Ovary (tissue), 9 donors: ENCODE data around the gene OIP5. TPM values are rescaled to one million over a fixed set of nuclear protein-coding genes. Genes with fewer than 3 reads are reported as not detected.

Experiments used
- DNase-seq, 5 donors: peaks; one replicate each; pipeline ENCODE4 v3.0.0-alpha.2; 2019 to 2020
- H3K27ac ChIP-seq, 2 donors: fragments of 200-600 bp; one replicate each; pipeline versions ENCODE4 v1.5.1 to v1.8.0; 2019 to 2022
- H3K27me3 ChIP-seq: fragments of 200-600 bp; one replicate; pipeline ENCODE4 v1.8.0; 2022
- H3K36me3 ChIP-seq: fragments of 200-600 bp; sonication (generic); one replicate; pipeline ENCODE4 v1.5.1; 2019
- H3K4me1 ChIP-seq: one replicate; pipeline ENCODE4 v1.8.1; 2013; ENCODE audit warnings: mild to moderate bottlenecking, moderate library complexity; ENCODE audit not compliant: insufficient read depth
- H3K4me3 ChIP-seq: fragments of 200-600 bp; sonication (generic); one replicate; pipeline ENCODE4 v1.5.1; 2017
- H3K9me3 ChIP-seq, 2 donors: fragments of 200-600 bp in 1 of 2; sonication (generic) in 1 of 2; one replicate each; pipeline versions ENCODE4 v1.5.1 to v1.8.1; 2013 to 2019; ENCODE audit warnings: mild to moderate bottlenecking in 1 of 2, moderate library complexity in 1 of 2
- CTCF ChIP-seq, 3 donors: fragments of 450-650 bp in 2 of 3; fragments of 200-600 bp in 1 of 3; IDR thresholded peaks; one replicate each; pipeline versions ENCODE4 v1.5.1 to v1.8.0; 2016 to 2022; ENCODE audit warnings: antibody characterized with exemption in 3 of 3, mild to moderate bottlenecking in 1 of 3
- EP300 ChIP-seq: sonication (generic); formaldehyde crosslinking; IDR thresholded peaks from one replicate; pipeline ENCODE4 v1.6.1; 2017; ENCODE audit warnings: antibody characterized with exemption
- POLR2A ChIP-seq: fragments of 450-650 bp; IDR thresholded peaks from one replicate; pipeline ENCODE4 v1.6.1; 2017; ENCODE audit warnings: antibody characterized with exemption, mild to moderate bottlenecking, moderate library complexity
- WGBS, 3 donors: extraction: QIAGEN DNeasy Blood & Tissue Kit in 1 of 3; methylation state at CpG; one replicate each; pipeline versions ENCODE4 v1.1.5 to v1.1.7; 2013 to 2017; 5-methylcytosine and 5-hydroxymethylcytosine counted together
- intact Hi-C, 4 donors: fragments of 100-400 bp; cut with DNase I; formaldehyde crosslinking; loops; one replicate each; pipeline versions ENCODE4 v1.11.0 to v1.15.1; 2022 to 2023
- polyA plus RNA-seq, 2 donors: library from polyadenylated mRNA; stranded (reverse); fragments of 200-250 nt in 1 of 2; fragments of 350-450 nt in 1 of 2; fragmentation: Illumina TruSeq in 1 of 2; extraction: RNeasy Lipid Tissue Mini Kit (QIAGEN cat#74804) in 1 of 2; gene quantifications; one replicate each; pipeline ENCODE4 v1.2.3, GENCODE V29; 2013 to 2014
- total RNA-seq, 7 donors: library from RNA; depleted of rRNA in 2 of 7; stranded (reverse); fragments of >200 nt in 2 of 7; fragmentation: NEBNext Ultra II Directional in 3 of 7; extraction: Animal tissue kit (Norgen Biotek cat#: 25700) in 3 of 7; gene quantifications; one replicate each; pipeline versions ENCODE4 v1.1.0 to v1.2.4, GENCODE V29; 2016 to 2023
- donor health status: DM: no; HTN: no; CAD: no; lungs with moderate emphysema.
- donor health status: DM: no; HTN: no; CAD: no.
- donor health status: Bipolar disorder and iron deficiency.
- donor health status: DM: yes; HTN: yes; CAD: no.
- donor health status: DM: no; HTN: no; CAD: no.
- donor health status: DM: yes; HTN: yes; CAD: no.

The OIP5 gene
- total and polyA plus RNA-seq, 9 donors: 0.52 to 1.9 (median 0.94) TPM

- H3K4me1 ChIP-seq: peaks cover 3% of the 10 kb centered on the region
- intact Hi-C loops: no loop called here
- 7 to 28% (median 19%) methylated on average over 10 of the region's 10 CpGs for WGBS, 3 donors
- no peaks in the 10 kb centered on the region for H3K27me3 ChIP-seq
- no peaks in the 10 kb centered on the region for H3K9me3 ChIP-seq
- peak overlapping the region; percentile 37 to 83 for H3K27ac ChIP-seq
- no peak for TF ChIP-seq CTCF (IDR thresholded peaks at IDR 0.05)
- no peaks in the 10 kb centered on the region for H3K36me3 ChIP-seq
- peak in 4 of 5 donors; percentile 31 to 63 (median 38) for DNase-seq
- no peak overlapping the region for H3K4me3 ChIP-seq
These were observed 17.8 kb upstream of the OIP5 start for GRCh38 chr15:41350057-41350717.

- H3K36me3 ChIP-seq: no peaks in the 10 kb centered on the region
- no peak overlapping the region for H3K27ac ChIP-seq
- no peaks in the 10 kb centered on the region for H3K9me3 ChIP-seq
- 84 to 85% (median 84%) methylated on average over 5 of the region's 5 CpGs for WGBS, 3 donors
- TF ChIP-seq POLR2A (no peak), CTCF (IDR thresholded peaks at IDR 0.05) (no peak), EP300 (no peak)
- no peak for DNase-seq
- H3K27me3 ChIP-seq: no peaks in the 10 kb centered on the region
- intact Hi-C loops: no loop called here
- H3K4me1 ChIP-seq: peaks cover 3% of the 10 kb centered on the region
- no peak overlapping the region for H3K4me3 ChIP-seq
These were observed 14.8 kb upstream of the OIP5 start for GRCh38 chr15:41347236-41347635.

GRCh38 chr15:41341519-41341918, 9.1 kb upstream of the OIP5 start:
- no peak overlapping the region for H3K27ac ChIP-seq
- no peaks in the 10 kb centered on the region for H3K36me3 ChIP-seq
- H3K4me1 ChIP-seq: no peaks in the 10 kb centered on the region
- intact Hi-C loops: no loop called here
- no peaks in the 10 kb centered on the region for H3K27me3 ChIP-seq
- no peak for DNase-seq
- no peaks in the 10 kb centered on the region for H3K9me3 ChIP-seq
- H3K4me3 ChIP-seq: no peak overlapping the region
- 61 to 90% (median 78%) methylated on average over 4 of the region's 4 CpGs for WGBS, 3 donors
- TF ChIP-seq EP300 (no peak), POLR2A (no peak), CTCF (IDR thresholded peaks at IDR 0.05) (no peak)

GRCh38 chr15:41340189-41340695, 7.9 kb upstream of the OIP5 start:
- DNase-seq: no peak
- Histone ChIP-seq H3K4me3 (no peak overlapping the region), H3K9me3 (no peaks in the 10 kb centered on the region), H3K27ac (no peak overlapping the region), H3K27me3 (no peaks in the 10 kb centered on the region), H3K36me3 (no peaks in the 10 kb centered on the region), H3K4me1 (no peaks in the 10 kb centered on the region)
- 94 to 95% (median 95%) methylated on average over 5 of the region's 5 CpGs for WGBS, 3 donors
- TF ChIP-seq EP300 (no peak), CTCF (IDR thresholded peaks at IDR 0.05) (no peak), POLR2A (no peak)
- intact Hi-C loops: no loop called here
